WTC11 (cell line): ENCODE results near the gene PGLYRP2. TPM values are rescaled to one million over a fixed set of nuclear protein-coding genes. Genes with fewer than 3 reads are reported as not detected.
A peak's percentile ranks its signal among the peaks of the same experiment; 100 is the strongest.

ENCODE experiments used
- ATAC-seq: fragments of 200-7000 bp; cut with Tn5 transposase; 2 replicates; pipeline ENCODE4 v1.10.0; 2021; ENCODE audit warnings: mild to moderate bottlenecking, moderate library complexity
- CTCF ChIA-PET: fragments of 300-600 bp; sonication (Branson Sonifier 250); formaldehyde crosslinking; loops from one replicate; lab custom pipeline; 2021; ENCODE audit warnings: antibody characterized with exemption; lab: Charles Lee
- POLR2A ChIA-PET: fragments of 350-600 bp; sonication (Branson Sonifier 250); formaldehyde crosslinking; loops from one replicate; lab custom pipeline; 2021; ENCODE audit warnings: antibody characterized with exemption; lab: Charles Lee
- DNase-seq: peaks from one replicate; pipeline ENCODE4 v3.0.0; 2021; ENCODE audit warnings: low spot score
- H3K27ac Mint-ChIP-seq: 2 replicates; pipeline ENCODE4 v1.8.0; 2021; ENCODE audit warnings: mixed read lengths
- H3K27me3 Mint-ChIP-seq: 2 replicates; pipeline ENCODE4 v1.8.0; 2021; ENCODE audit warnings: low read depth, mild to moderate bottlenecking, moderate library complexity, mixed read lengths
- H3K36me3 Mint-ChIP-seq: 2 replicates; pipeline ENCODE4 v1.8.0; 2021; ENCODE audit warnings: mixed read lengths
- H3K4me1 Mint-ChIP-seq: 2 replicates; pipeline ENCODE4 v1.8.0; 2022; ENCODE audit warnings: mixed read lengths
- H3K4me3 Mint-ChIP-seq: 2 replicates; pipeline ENCODE4 v1.8.0; 2021; ENCODE audit warnings: mild to moderate bottlenecking, moderate library complexity, mixed read lengths
- H3K9me3 Mint-ChIP-seq: 2 replicates; pipeline ENCODE4 v1.8.0; 2021; ENCODE audit warnings: mixed read lengths
- ATF2 ChIP-seq: sonication (generic); formaldehyde crosslinking; IDR thresholded peaks from 2 replicates; pipeline ENCODE4 v1.8.1; 2022; ENCODE audit warnings: low read depth, missing genetic modification reagents, borderline replicate concordance
- CREM ChIP-seq: sonication (generic); formaldehyde crosslinking; IDR thresholded peaks from 2 replicates; pipeline ENCODE4 v1.8.1; 2022; ENCODE audit warnings: mild to moderate bottlenecking, missing genetic modification reagents, moderate library complexity
- E2F1 ChIP-seq: sonication (generic); formaldehyde crosslinking; IDR thresholded peaks from 2 replicates; pipeline ENCODE4 v1.8.0; 2022; ENCODE audit warnings: mild to moderate bottlenecking, missing genetic modification reagents
- E2F4 ChIP-seq: sonication (generic); formaldehyde crosslinking; IDR thresholded peaks from 2 replicates; pipeline ENCODE4 v1.8.1; 2022; ENCODE audit warnings: low read depth, mild to moderate bottlenecking, moderate library complexity, missing genetic modification reagents, borderline replicate concordance
- ESRRA ChIP-seq: sonication (generic); formaldehyde crosslinking; IDR thresholded peaks from 2 replicates; pipeline ENCODE4 v1.8.1; 2022; ENCODE audit warnings: mild to moderate bottlenecking, missing genetic modification reagents, borderline replicate concordance
- ETV6 ChIP-seq: sonication (generic); formaldehyde crosslinking; IDR thresholded peaks from 2 replicates; pipeline ENCODE4 v1.8.1; 2022; ENCODE audit warnings: mild to moderate bottlenecking, missing genetic modification reagents
- NFATC4 ChIP-seq: fragments of 250-450 bp; sonication (Bioruptor Pico); IDR thresholded peaks from 2 replicates; pipeline ENCODE4 v1.9.0; 2021; ENCODE audit warnings: mild to moderate bottlenecking
- NFYB ChIP-seq: sonication (generic); formaldehyde crosslinking; conservative IDR thresholded peaks from 2 replicates; pipeline ENCODE4 v1.8.0; 2022; ENCODE audit warnings: low read depth, missing genetic modification reagents
- PRRX2 ChIP-seq: fragments of 250-450 bp; sonication (Bioruptor Pico); IDR thresholded peaks from 2 replicates; pipeline ENCODE4 v1.8.0; 2021; ENCODE audit warnings: mild to moderate bottlenecking
- RELA ChIP-seq: sonication (generic); formaldehyde crosslinking; IDR thresholded peaks from 2 replicates; pipeline ENCODE4 v1.8.1; 2022; ENCODE audit warnings: missing genetic modification reagents, mild to moderate bottlenecking, borderline replicate concordance
- RORB ChIP-seq: fragments of 250-450 bp; sonication (Bioruptor Pico); IDR thresholded peaks from 2 replicates; pipeline ENCODE4 v1.9.0; 2021; ENCODE audit warnings: mild to moderate bottlenecking
- SP1 ChIP-seq: sonication (generic); formaldehyde crosslinking; conservative IDR thresholded peaks from 2 replicates; pipeline ENCODE4 v1.8.1; 2022; ENCODE audit warnings: missing genetic modification reagents
- TCF7 ChIP-seq: sonication (generic); formaldehyde crosslinking; IDR thresholded peaks from 2 replicates; pipeline ENCODE4 v1.8.0; 2022; ENCODE audit warnings: mild to moderate bottlenecking, low read depth, missing genetic modification reagents, moderate library complexity
- ZBTB21 ChIP-seq: sonication (generic); formaldehyde crosslinking; IDR thresholded peaks from 2 replicates; pipeline ENCODE4 v1.8.1; 2023; ENCODE audit warnings: mild to moderate bottlenecking, missing genetic modification reagents, borderline replicate concordance
- ZNF317 ChIP-seq: sonication (generic); formaldehyde crosslinking; IDR thresholded peaks from 2 replicates; pipeline ENCODE4 v1.8.1; 2023; ENCODE audit warnings: low read depth, mild to moderate bottlenecking, moderate library complexity, missing genetic modification reagents, borderline replicate concordance
- total RNA-seq: library from RNA; stranded (reverse); gene quantifications from 3 replicates; pipeline ENCODE4 v1.2.3, GENCODE V29; 2021
- TF ChIP-seq, protein P1 (sequence below): sonication (generic); formaldehyde crosslinking; IDR thresholded peaks from 2 replicates; pipeline ENCODE4 v1.8.1; 2022; ENCODE audit warnings: mild to moderate bottlenecking, missing genetic modification reagents, moderate library complexity, borderline replicate concordance
- TF ChIP-seq, protein P2 (sequence below): sonication (generic); formaldehyde crosslinking; IDR thresholded peaks from 2 replicates; pipeline ENCODE4 v1.8.1; 2022; ENCODE audit warnings: mild to moderate bottlenecking, moderate library complexity, missing genetic modification reagents
- TF ChIP-seq, protein P3 (sequence below): sonication (generic); formaldehyde crosslinking; IDR thresholded peaks from 2 replicates; pipeline ENCODE4 v1.8.1; 2023; ENCODE audit warnings: mild to moderate bottlenecking, missing genetic modification reagents
- TF ChIP-seq, protein P4 (sequence below): fragments of 250-450 bp; sonication (Bioruptor Pico); IDR thresholded peaks from 2 replicates; pipeline ENCODE4 v1.9.0; 2021; ENCODE audit warnings: mild to moderate bottlenecking

PGLYRP2 gene
- total RNA-seq, 1 experiment from 2014 or later: not detected

DNA sequence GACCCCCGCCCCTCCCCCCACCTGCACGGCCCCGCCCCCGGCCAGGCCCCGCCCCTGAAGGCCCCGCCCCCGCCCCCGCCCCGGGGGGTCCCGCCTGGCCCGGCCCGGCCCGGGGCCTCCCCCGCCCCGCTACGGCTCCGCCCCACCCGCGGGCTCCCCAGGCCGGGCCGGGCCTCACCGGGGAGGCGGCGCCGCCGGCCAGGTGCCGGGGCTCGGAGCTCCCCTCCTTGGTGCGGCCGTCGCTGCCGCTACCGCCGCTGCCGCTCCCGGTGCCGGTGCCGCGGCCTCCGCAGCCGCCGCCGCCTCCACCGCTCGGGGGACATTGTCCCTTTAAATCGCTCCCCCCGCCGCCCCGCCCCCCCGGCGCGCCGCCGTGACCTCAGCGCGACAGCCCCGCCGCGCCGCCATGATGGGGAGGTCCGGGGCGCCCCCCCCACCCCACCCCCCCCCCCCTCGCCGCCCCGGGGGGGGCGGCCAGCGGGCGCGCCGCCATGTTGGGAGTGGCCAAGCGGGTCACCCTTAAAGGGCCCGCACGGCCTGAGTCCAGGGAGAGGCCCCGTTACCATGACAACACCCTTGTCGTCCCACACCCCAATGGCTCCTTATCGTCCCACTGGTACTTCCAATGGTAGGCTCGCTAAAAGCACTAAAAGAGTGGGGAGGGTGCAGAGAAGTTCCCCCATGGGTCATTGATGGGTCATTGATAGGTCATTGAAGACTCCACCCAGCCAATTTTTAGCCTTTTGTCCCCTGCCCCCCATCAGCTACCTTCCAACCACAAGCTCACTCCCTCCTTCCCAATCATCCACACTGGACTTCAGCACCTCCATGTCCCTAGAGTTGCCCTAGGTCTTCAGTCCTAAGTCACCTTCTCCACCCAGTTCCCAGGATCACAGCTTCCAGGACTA lies 29.4 kb downstream of the PGLYRP2 start, which contains the start of gene WIZ:
Gene WIZ, minus strand, starts transcription at position 337 of the 908 bp plus-strand sequence. CDS start 1,649 bp downstream, outside the sequence.
- Mint-ChIP-seq H3K9me3 (no peaks in the 10 kb centered on the region), H3K4me3 (peak within 1 kb of the TSS; percentile 75), H3K36me3 (no peaks in the 10 kb centered on the region), H3K4me1 (peaks cover 16% of the 10 kb centered on the region), H3K27ac (no peak within 1 kb of the TSS; the same call in 1 of the 2 replicates), H3K27me3 (peaks cover 43% of the 10 kb centered on the region)
- 0 out of 2 replicates have a peak, but pooled peaks have one; percentile 0 for ATAC-seq
- TF ChIP-seq SP1 (CRISPR knock-in tag) (peak; percentile 74), CREM (CRISPR knock-in tag) (no peak)
- POLR2A ChIA-PET: interaction anchor here (0.8 kb wide), 1 partner anchor 31 kb away, joined by 4 read pairs; the partner anchor contains the start of gene AKAP8L
- DNase-seq: peak; percentile 80
- CTCF ChIA-PET: interaction anchor here (3.4 kb wide), 1 partner anchor 30 kb away, joined by 33 read pairs; the partner anchor contains the start of gene AKAP8L

GRCh38 chr19:15448778-15449619 lies 30.3 kb downstream of the PGLYRP2 start:
- H3K9me3 Mint-ChIP-seq: no peaks in the 10 kb centered on the region
- peak overlapping the region; percentile 75 for H3K4me3 Mint-ChIP-seq
- no peak overlapping the region for H3K27ac Mint-ChIP-seq
- CTCF ChIA-PET: interaction anchor here (1.5 kb wide), 1 partner anchor 29 kb away, joined by 4 read pairs; no protein-coding TSS in a partner anchor
- TF ChIP-seq TCF7 (CRISPR knock-in tag): no peak
- no peak for TF ChIP-seq ATF2 (CRISPR knock-in tag)
- TF ChIP-seq E2F4 (CRISPR knock-in tag): no peak
- no peak for TF ChIP-seq ESRRA
- TF ChIP-seq CREM (CRISPR knock-in tag): no peak
- no peak for TF ChIP-seq ETV6 (CRISPR knock-in tag)
- TF ChIP-seq, protein P1, sequence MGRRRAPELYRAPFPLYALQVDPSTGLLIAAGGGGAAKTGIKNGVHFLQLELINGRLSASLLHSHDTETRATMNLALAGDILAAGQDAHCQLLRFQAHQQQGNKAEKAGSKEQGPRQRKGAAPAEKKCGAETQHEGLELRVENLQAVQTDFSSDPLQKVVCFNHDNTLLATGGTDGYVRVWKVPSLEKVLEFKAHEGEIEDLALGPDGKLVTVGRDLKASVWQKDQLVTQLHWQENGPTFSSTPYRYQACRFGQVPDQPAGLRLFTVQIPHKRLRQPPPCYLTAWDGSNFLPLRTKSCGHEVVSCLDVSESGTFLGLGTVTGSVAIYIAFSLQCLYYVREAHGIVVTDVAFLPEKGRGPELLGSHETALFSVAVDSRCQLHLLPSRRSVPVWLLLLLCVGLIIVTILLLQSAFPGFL (CRISPR knock-in tag): no peak
- TF ChIP-seq, protein P2, sequence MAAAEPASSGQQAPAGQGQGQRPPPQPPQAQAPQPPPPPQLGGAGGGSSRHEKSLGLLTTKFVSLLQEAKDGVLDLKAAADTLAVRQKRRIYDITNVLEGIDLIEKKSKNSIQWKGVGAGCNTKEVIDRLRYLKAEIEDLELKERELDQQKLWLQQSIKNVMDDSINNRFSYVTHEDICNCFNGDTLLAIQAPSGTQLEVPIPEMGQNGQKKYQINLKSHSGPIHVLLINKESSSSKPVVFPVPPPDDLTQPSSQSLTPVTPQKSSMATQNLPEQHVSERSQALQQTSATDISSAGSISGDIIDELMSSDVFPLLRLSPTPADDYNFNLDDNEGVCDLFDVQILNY (CRISPR knock-in tag): no peak
- TF ChIP-seq ZBTB21 (CRISPR knock-in tag): no peak
- no peak for TF ChIP-seq PRRX2 (CRISPR knock-in tag)
- no peak for TF ChIP-seq E2F1
- TF ChIP-seq NFYB (CRISPR knock-in tag): no peak
- TF ChIP-seq NFATC4 (CRISPR knock-in tag): no peak
- TF ChIP-seq, protein P3, sequence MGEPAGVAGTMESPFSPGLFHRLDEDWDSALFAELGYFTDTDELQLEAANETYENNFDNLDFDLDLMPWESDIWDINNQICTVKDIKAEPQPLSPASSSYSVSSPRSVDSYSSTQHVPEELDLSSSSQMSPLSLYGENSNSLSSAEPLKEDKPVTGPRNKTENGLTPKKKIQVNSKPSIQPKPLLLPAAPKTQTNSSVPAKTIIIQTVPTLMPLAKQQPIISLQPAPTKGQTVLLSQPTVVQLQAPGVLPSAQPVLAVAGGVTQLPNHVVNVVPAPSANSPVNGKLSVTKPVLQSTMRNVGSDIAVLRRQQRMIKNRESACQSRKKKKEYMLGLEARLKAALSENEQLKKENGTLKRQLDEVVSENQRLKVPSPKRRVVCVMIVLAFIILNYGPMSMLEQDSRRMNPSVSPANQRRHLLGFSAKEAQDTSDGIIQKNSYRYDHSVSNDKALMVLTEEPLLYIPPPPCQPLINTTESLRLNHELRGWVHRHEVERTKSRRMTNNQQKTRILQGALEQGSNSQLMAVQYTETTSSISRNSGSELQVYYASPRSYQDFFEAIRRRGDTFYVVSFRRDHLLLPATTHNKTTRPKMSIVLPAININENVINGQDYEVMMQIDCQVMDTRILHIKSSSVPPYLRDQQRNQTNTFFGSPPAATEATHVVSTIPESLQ (CRISPR knock-in tag): no peak
- TF ChIP-seq, protein P4, sequence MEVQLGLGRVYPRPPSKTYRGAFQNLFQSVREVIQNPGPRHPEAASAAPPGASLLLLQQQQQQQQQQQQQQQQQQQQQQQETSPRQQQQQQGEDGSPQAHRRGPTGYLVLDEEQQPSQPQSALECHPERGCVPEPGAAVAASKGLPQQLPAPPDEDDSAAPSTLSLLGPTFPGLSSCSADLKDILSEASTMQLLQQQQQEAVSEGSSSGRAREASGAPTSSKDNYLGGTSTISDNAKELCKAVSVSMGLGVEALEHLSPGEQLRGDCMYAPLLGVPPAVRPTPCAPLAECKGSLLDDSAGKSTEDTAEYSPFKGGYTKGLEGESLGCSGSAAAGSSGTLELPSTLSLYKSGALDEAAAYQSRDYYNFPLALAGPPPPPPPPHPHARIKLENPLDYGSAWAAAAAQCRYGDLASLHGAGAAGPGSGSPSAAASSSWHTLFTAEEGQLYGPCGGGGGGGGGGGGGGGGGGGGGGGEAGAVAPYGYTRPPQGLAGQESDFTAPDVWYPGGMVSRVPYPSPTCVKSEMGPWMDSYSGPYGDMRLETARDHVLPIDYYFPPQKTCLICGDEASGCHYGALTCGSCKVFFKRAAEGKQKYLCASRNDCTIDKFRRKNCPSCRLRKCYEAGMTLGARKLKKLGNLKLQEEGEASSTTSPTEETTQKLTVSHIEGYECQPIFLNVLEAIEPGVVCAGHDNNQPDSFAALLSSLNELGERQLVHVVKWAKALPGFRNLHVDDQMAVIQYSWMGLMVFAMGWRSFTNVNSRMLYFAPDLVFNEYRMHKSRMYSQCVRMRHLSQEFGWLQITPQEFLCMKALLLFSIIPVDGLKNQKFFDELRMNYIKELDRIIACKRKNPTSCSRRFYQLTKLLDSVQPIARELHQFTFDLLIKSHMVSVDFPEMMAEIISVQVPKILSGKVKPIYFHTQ (CRISPR knock-in tag): no peak
- TF ChIP-seq SP1 (CRISPR knock-in tag): no peak
- TF ChIP-seq RORB: no peak
- no peak for TF ChIP-seq ZNF317 (CRISPR knock-in tag)
- no peak for TF ChIP-seq RELA (CRISPR knock-in tag)
- no peaks in the 10 kb centered on the region for H3K36me3 Mint-ChIP-seq
- H3K4me1 Mint-ChIP-seq: peaks cover 15% of the 10 kb centered on the region
- ATAC-seq (no peak), DNase-seq (no peak)
- POLR2A ChIA-PET: interaction anchor here (0.6 kb wide), 1 partner anchor 106 kb away, joined by 6 read pairs; no protein-coding TSS in a partner anchor
- peaks cover 35% of the 10 kb centered on the region for H3K27me3 Mint-ChIP-seq
